GM23338 (cell line): ENCODE results near the gene DOK1. TPM values are rescaled to one million over a fixed set of nuclear protein-coding genes. Genes with fewer than 3 reads are reported as not detected.

Source experiments
- ATAC-seq: fragments of 200-7000 bp; cut with Tn5 transposase; 3 replicates; pipeline ENCODE4 v1.9.1; 2020
- DNase-seq: peaks from one replicate; pipeline ENCODE4 v3.0.0-alpha.2; 2015; ENCODE audit warnings: low spot score
- H2AFZ ChIP-seq: fragments of 200-600 bp; sonication (generic); 2 replicates; pipeline ENCODE4 v1.8.0; 2016; ENCODE audit warnings: antibody characterized with exemption, mild to moderate bottlenecking, moderate library complexity
- H3F3A ChIP-seq: fragments of 200-600 bp; sonication (generic); replicated peaks from 2 replicates; pipeline ENCODE4 v1.8.0; 2017; ENCODE audit warnings: antibody characterized with exemption, mixed run types, low read depth
- H3K27ac ChIP-seq: fragments of 200-600 bp; sonication (generic); 2 replicates; pipeline ENCODE4 v1.6.1; 2016; ENCODE audit warnings: low read depth
- H3K27me3 ChIP-seq: fragments of 200-600 bp; sonication (generic); 2 replicates; pipeline ENCODE4 v1.8.0; 2016; ENCODE audit warnings: mild to moderate bottlenecking, mixed run types, moderate library complexity; ENCODE audit not compliant: insufficient read depth
- H3K36me3 ChIP-seq: fragments of 200-600 bp; sonication (generic); 2 replicates; pipeline ENCODE4 v1.8.0; 2016; ENCODE audit warnings: mild to moderate bottlenecking; ENCODE audit not compliant: insufficient read depth
- H3K4me1 ChIP-seq: fragments of 200-600 bp; sonication (generic); 2 replicates; pipeline ENCODE4 v1.8.0; 2016; ENCODE audit warnings: mild to moderate bottlenecking, moderate library complexity; ENCODE audit not compliant: insufficient read depth
- H3K4me2 ChIP-seq: fragments of 200-600 bp; sonication (generic); 2 replicates; pipeline ENCODE4 v1.7.1; 2017; ENCODE audit warnings: mixed run types
- H3K4me3 ChIP-seq: fragments of 200-600 bp; sonication (generic); 2 replicates; pipeline ENCODE4 v1.6.1; 2016; ENCODE audit warnings: mixed run types
- H3K79me2 ChIP-seq: fragments of 200-600 bp; sonication (generic); replicated peaks from 2 replicates; pipeline ENCODE4 v1.8.0; 2017; ENCODE audit warnings: mild to moderate bottlenecking; ENCODE audit not compliant: insufficient read depth
- H3K9me2 ChIP-seq: fragments of 200-600 bp; sonication (generic); 2 replicates; pipeline ENCODE4 v1.8.0; 2017; ENCODE audit not compliant: insufficient read depth
- H4K20me1 ChIP-seq: fragments of 200-600 bp; sonication (generic); replicated peaks from 2 replicates; pipeline ENCODE4 v1.8.0; 2017; ENCODE audit warnings: mild to moderate bottlenecking; ENCODE audit not compliant: insufficient read depth
- H3K27ac Mint-ChIP-seq: 2 replicates; pipeline ENCODE4 v1.8.0; 2020; ENCODE audit warnings: inconsistent platforms, mild to moderate bottlenecking, moderate library complexity, mixed read lengths
- H3K27me3 Mint-ChIP-seq: 3 replicates; pipeline ENCODE4 v1.8.0; 2022; ENCODE audit warnings: low read depth, mild to moderate bottlenecking, moderate library complexity, mixed read lengths, inconsistent platforms; ENCODE audit not compliant: insufficient read depth, poor library complexity
- H3K36me3 Mint-ChIP-seq: 3 replicates; pipeline ENCODE4 v1.8.0; 2021; ENCODE audit warnings: low read depth, mild to moderate bottlenecking, inconsistent platforms, moderate library complexity, mixed read lengths
- H3K4me1 Mint-ChIP-seq: 3 replicates; pipeline ENCODE4 v1.8.0; 2020; ENCODE audit warnings: mild to moderate bottlenecking, inconsistent platforms, mixed read lengths
- H3K4me3 Mint-ChIP-seq: 3 replicates; pipeline ENCODE4 v1.8.0; 2021; ENCODE audit warnings: moderate library complexity, mild to moderate bottlenecking, inconsistent platforms, mixed read lengths
- H3K9me3 Mint-ChIP-seq: 3 replicates; pipeline ENCODE4 v1.8.0; 2020; ENCODE audit warnings: moderate library complexity, mild to moderate bottlenecking, inconsistent platforms, mixed read lengths
- CREB1 ChIP-seq: fragments of 250-450 bp; sonication (Bioruptor Pico); IDR thresholded peaks from 2 replicates; pipeline ENCODE4 v1.5.0; 2020; ENCODE audit warnings: low read depth, mild to moderate bottlenecking, moderate library complexity
- CTCF ChIP-seq, 2 experiments: fragments of 200-600 bp in 1 of 2; sonication (generic) in 1 of 2; conservative IDR thresholded peaks; 2 replicates each; pipeline versions ENCODE4 v1.5.1 to v1.6.1; 2016 to 2017; ENCODE audit warnings: antibody characterized with exemption in 2 of 2, low read depth in 2 of 2, mild to moderate bottlenecking in 2 of 2, moderate library complexity in 1 of 2
- ETS1 ChIP-seq: IDR thresholded peaks from 2 replicates; pipeline ENCODE4 v1.6.1; 2016; ENCODE audit warnings: antibody characterized with exemption
- EZH2 ChIP-seq: fragments of 200-600 bp; sonication (generic); IDR thresholded peaks from one replicate; pipeline ENCODE4 v1.8.0; 2017; ENCODE audit warnings: antibody characterized with exemption, mild to moderate bottlenecking, low read depth; ENCODE audit not compliant: unreplicated experiment
- EZH2phosphoT487 ChIP-seq: fragments of 200-600 bp; sonication (generic); IDR thresholded peaks from one replicate; pipeline ENCODE4 v1.8.1; 2018; ENCODE audit warnings: antibody characterized with exemption; ENCODE audit not compliant: unreplicated experiment
- JUNB ChIP-seq: IDR thresholded peaks from one replicate; pipeline ENCODE4 v1.6.1; 2016; ENCODE audit warnings: antibody characterized with exemption; ENCODE audit not compliant: unreplicated experiment
- NANOG ChIP-seq: IDR thresholded peaks from 2 replicates; pipeline ENCODE4 v1.6.1; 2016; ENCODE audit warnings: antibody characterized with exemption, borderline replicate concordance
- POLR2AphosphoS5 ChIP-seq: IDR thresholded peaks from 2 replicates; pipeline ENCODE4 v1.6.1; 2016; ENCODE audit warnings: antibody characterized with exemption, low read depth
- STAT1 ChIP-seq: IDR thresholded peaks from one replicate; pipeline ENCODE4 v1.6.1; 2016; ENCODE audit warnings: antibody characterized with exemption; ENCODE audit not compliant: unreplicated experiment
- ZNF114 ChIP-seq: fragments of 250-450 bp; sonication (Bioruptor Pico); IDR thresholded peaks from 2 replicates; pipeline ENCODE4 v1.5.0; 2020; ENCODE audit warnings: mild to moderate bottlenecking, moderate library complexity
- ZNF331 ChIP-seq: fragments of 250-450 bp; sonication (Bioruptor Pico); IDR thresholded peaks from 2 replicates; pipeline ENCODE4 v1.5.0; 2020; ENCODE audit warnings: low read depth, mild to moderate bottlenecking, moderate library complexity
- ZNF462 ChIP-seq: fragments of 250-450 bp; sonication (Bioruptor Pico); IDR thresholded peaks from 2 replicates; pipeline ENCODE4 v1.5.0; 2020; ENCODE audit warnings: mild to moderate bottlenecking, moderate library complexity
- polyA plus RNA-seq: library from polyadenylated mRNA; unstranded; fragments of >200 nt; fragmentation: Nextera tagmentation; extraction: Ambion mirVana; gene quantifications from 2 replicates; pipeline ENCODE4 v1.2.1, GENCODE V29; 2016
- total RNA-seq: library from RNA; depleted of rRNA; stranded (reverse); fragments of >200 nt; shearing (Covaris generic); gene quantifications from 2 replicates; pipeline ENCODE4 v1.2.3, GENCODE V29; 2014
- TF ChIP-seq, protein P1 (sequence below): IDR thresholded peaks from one replicate; pipeline ENCODE4 v1.6.1; 2018; ENCODE audit warnings: antibody characterized with exemption; ENCODE audit not compliant: unreplicated experiment

DOK1 gene
- total and polyA plus RNA-seq, 2 experiments from 2014 or later: 3.9 to 15.5 TPM

DNA sequence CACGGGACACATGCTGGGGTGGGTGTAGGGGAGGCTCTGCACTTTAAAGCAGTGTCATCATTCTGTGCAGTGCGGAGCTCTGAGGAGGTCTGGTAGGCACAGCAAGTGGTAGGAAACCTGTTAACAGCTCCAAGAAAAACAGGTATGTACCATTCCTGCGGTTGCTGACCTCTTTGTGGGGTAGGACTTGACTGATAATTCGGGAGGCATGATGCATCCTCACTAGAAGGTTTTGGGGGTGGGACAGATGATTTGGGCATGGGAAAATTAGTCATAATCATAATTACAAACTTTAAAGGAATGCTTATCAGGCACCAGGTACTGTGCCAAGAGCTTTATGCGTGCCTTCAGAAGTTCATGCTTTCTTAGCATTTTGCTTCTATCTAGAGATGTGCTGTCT is 9.7 kb downstream of the DOK1 start:
- DNase-seq (no peak), ATAC-seq (no peak)
- Histone ChIP-seq H3K4me1 (peaks cover 10% of the 10 kb centered on the region), H3F3A (no peaks in the 10 kb centered on the region), H2AFZ (no peak overlapping the region), H3K79me2 (no peaks in the 10 kb centered on the region), H3K27me3 (peaks cover 9% of the 10 kb centered on the region; the same call in 1 of the 2 replicates), H3K36me3 (no peaks in the 10 kb centered on the region), H4K20me1 (no peaks in the 10 kb centered on the region; the same call in 1 of the 2 replicates), H3K27ac (no peak overlapping the region), H3K4me3 (no peak overlapping the region), H3K9me2 (no peaks in the 10 kb centered on the region), H3K4me2 (no peak overlapping the region)
- no peak for TF ChIP-seq JUNB
- no peak for TF ChIP-seq ETS1
- no peak for TF ChIP-seq EZH2
- TF ChIP-seq EZH2phosphoT487: no peak
- TF ChIP-seq CREB1 (CRISPR knock-in tag): no peak
- TF ChIP-seq NANOG: no peak
- no peak for TF ChIP-seq ZNF462 (CRISPR knock-in tag)
- no peak for TF ChIP-seq ZNF114 (CRISPR knock-in tag)
- no peak for TF ChIP-seq CTCF (conservative IDR thresholded peaks at IDR 0.05; ENCODE audit: low read depth in 2 of 2)
- TF ChIP-seq, protein P1, sequence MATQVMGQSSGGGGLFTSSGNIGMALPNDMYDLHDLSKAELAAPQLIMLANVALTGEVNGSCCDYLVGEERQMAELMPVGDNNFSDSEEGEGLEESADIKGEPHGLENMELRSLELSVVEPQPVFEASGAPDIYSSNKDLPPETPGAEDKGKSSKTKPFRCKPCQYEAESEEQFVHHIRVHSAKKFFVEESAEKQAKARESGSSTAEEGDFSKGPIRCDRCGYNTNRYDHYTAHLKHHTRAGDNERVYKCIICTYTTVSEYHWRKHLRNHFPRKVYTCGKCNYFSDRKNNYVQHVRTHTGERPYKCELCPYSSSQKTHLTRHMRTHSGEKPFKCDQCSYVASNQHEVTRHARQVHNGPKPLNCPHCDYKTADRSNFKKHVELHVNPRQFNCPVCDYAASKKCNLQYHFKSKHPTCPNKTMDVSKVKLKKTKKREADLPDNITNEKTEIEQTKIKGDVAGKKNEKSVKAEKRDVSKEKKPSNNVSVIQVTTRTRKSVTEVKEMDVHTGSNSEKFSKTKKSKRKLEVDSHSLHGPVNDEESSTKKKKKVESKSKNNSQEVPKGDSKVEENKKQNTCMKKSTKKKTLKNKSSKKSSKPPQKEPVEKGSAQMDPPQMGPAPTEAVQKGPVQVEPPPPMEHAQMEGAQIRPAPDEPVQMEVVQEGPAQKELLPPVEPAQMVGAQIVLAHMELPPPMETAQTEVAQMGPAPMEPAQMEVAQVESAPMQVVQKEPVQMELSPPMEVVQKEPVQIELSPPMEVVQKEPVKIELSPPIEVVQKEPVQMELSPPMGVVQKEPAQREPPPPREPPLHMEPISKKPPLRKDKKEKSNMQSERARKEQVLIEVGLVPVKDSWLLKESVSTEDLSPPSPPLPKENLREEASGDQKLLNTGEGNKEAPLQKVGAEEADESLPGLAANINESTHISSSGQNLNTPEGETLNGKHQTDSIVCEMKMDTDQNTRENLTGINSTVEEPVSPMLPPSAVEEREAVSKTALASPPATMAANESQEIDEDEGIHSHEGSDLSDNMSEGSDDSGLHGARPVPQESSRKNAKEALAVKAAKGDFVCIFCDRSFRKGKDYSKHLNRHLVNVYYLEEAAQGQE: no peak
- TF ChIP-seq STAT1: no peak
- no peak for TF ChIP-seq ZNF331
- TF ChIP-seq POLR2AphosphoS5: no peak
- Mint-ChIP-seq H3K27me3 (peaks cover 13% of the 10 kb centered on the region), H3K9me3 (no peaks in the 10 kb centered on the region), H3K27ac (no peak overlapping the region), H3K4me3 (no peak overlapping the region), H3K36me3 (no peaks in the 10 kb centered on the region), H3K4me1 (peaks cover 19% of the 10 kb centered on the region)
